GM12864 (cell line): ENCODE measurements around the gene ARHGAP29.

Experiments used
- DNase-seq: peaks from one replicate; pipeline ENCODE4 v3.0.0-alpha.2; 2011; ENCODE audit warnings: low read depth
- H3K4me3 ChIP-seq: 2 replicates; pipeline ENCODE4 v1.5.1; 2011; ENCODE audit warnings: mild to moderate bottlenecking, low read depth, low read length, control low read depth
- TF ChIP-seq, protein P1 (sequence below): IDR thresholded peaks from 2 replicates; pipeline ENCODE4 v1.5.1; 2011; ENCODE audit warnings: low read depth, mild to moderate bottlenecking, moderate library complexity, low read length, control low read depth, inconsistent platforms; ENCODE audit errors: missing control alignments

ARHGAP29 gene

DNA sequence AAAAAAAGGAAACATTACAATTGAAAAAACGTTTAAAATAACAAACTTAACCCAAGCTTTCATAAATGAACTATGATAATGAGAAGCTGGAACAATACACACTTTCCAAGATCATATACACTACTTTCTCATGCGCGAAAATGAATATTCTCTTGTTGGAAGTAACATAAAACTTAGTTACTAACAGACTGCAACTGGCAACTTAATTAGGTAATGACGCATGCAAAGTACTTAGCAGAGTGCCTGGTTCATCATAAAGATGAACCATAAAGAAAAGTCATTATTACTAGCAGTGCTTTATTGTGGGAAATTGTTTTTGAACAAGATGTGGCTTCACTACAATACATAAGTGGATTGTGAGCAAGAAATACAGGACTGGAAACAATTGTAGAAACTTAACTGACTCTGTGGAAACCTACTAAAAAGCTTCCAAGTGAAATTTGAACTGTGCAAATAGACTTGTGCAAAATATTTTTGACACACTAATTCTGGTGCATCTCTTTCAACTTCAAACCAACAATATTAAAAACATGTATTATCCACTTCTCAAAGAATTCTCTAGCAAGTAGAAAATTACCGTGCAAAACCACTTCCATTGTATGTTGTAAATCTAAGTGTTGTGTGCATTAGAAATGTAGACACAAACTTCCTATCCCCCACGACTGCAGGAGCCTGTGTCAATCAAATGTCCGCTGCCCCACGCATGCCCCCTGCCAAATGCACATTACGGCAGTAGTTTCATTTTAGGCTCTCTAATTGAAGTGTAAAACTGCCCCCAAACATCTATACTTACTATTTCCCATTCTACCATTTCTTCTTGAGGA lies 2.0 kb downstream of the ARHGAP29 start:
- no peak for DNase-seq
- H3K4me3 ChIP-seq, result no peak overlapping the region
- TF ChIP-seq, protein P1, sequence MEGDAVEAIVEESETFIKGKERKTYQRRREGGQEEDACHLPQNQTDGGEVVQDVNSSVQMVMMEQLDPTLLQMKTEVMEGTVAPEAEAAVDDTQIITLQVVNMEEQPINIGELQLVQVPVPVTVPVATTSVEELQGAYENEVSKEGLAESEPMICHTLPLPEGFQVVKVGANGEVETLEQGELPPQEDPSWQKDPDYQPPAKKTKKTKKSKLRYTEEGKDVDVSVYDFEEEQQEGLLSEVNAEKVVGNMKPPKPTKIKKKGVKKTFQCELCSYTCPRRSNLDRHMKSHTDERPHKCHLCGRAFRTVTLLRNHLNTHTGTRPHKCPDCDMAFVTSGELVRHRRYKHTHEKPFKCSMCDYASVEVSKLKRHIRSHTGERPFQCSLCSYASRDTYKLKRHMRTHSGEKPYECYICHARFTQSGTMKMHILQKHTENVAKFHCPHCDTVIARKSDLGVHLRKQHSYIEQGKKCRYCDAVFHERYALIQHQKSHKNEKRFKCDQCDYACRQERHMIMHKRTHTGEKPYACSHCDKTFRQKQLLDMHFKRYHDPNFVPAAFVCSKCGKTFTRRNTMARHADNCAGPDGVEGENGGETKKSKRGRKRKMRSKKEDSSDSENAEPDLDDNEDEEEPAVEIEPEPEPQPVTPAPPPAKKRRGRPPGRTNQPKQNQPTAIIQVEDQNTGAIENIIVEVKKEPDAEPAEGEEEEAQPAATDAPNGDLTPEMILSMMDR, result no peak

DNA sequence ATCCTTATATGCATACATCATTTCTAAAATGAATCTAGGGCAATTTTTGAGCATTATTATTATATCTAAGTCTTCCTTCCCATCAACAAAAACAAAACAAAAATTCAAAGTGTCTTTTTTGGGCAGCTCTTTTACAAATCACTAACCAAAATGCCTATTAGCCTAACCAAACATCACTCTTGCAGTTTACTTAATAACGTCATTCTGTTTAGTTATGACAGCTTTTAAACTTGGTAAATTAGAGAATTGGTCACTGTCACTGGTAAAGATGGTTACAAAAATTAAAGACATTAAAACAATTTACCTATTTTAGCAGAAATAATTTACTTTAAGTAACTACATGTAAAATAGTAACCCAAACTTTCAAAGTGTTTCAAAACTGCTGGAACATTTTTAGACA lies 2.8 kb downstream of the ARHGAP29 start:
- TF ChIP-seq, protein P1, result no peak
- no peak for DNase-seq
- no peak overlapping the region for H3K4me3 ChIP-seq

DNA sequence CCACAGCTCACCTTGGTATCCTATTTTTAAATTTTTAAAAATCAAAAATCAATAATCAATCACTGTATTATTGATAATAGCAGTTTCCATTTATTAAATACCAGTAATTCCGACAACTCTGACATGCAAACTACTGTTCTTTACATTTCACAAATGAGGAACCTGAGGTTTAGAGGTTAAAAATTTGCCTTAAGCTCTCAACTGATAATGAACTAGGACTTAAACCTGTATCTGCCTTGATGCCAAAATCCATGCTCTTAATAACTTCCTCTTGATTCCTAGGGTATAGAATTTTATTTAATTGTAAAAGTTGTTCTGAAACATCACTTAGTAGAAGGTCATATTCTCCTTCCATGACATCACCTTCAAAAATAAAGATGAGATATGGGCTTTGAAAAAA lies 5.6 kb downstream of the ARHGAP29 start:
- no peak for DNase-seq
- TF ChIP-seq, protein P1, result no peak
- no peak overlapping the region for H3K4me3 ChIP-seq

DNA sequence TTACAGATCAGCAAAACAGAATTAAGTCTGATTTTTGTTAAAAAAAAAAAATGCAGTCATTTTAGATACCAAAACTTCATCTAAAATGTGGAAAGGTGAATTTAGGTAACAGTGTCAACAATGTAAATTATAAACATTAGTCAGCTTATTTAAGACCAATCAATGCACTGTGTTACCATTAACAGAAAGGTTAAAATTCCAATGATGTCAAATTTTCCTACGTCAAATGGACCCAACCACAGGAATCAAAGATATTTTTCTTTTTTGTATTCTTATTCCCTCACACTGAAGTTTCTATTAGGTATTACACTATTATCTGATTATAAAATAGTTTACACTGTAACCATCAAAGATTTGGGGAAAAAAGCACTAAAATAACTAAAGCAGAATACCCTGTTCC lies 6.5 kb downstream of the ARHGAP29 start:
- TF ChIP-seq, protein P1, result no peak
- DNase-seq, result no peak
- no peak overlapping the region for H3K4me3 ChIP-seq

DNA sequence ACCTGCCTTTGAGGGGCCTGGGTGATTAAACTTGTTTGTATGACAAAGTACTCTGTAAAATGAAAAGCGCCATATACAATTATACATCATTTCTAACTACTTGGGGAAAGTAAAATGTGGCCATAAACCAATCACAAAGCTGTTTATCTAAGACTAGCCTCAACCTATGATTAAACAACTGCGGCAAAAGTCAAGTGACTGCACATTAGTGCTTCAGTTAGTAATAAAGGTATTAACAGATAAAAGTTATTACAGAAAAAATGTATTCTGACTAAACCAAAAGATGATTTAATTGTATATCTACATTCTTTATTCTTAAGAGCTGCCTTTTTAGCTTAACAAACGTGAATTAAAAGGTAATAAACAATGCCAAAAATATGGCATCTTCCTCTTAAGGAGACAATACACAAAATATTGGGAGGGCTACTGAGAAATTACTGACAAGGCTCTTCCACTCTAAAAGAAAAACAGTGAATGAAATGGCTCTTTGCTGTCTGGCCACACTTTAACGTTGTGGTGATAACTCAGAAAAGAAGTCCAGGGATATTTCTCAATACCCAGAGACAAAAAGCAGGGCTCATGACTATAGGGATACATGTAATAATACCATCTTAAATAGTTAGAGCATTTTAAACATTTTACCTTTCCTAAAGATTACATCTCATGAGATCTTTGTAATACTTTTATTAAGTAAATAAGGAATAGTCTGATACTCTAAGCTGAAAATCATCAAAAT lies 8.6 kb downstream of the ARHGAP29 start:
- TF ChIP-seq, protein P1, result no peak
- no peak overlapping the region for H3K4me3 ChIP-seq
- no peak for DNase-seq

DNA sequence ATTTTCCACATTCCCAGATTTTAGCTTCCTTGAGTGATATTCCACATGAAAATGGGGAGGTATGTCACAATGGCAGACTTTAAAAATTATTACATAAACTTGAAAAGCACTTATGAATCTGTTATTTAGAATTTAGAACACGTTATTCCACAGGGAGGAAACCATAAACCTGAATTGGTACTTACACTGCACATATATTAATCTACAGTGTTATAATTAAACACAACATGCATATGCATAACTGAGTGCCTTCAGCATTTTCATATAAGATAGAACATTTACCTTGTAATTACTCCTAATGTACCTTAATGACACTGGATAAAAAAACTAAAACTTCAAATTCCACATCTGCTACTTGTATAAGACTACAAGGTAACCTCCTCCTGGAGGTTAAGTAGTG lies 9.8 kb downstream of the ARHGAP29 start:
- no peak for DNase-seq
- TF ChIP-seq, protein P1, result no peak
- H3K4me3 ChIP-seq, result no peak overlapping the region
